SU-DHL-6 (cell line): ENCODE results near the gene ZNF132.

Source experiments
- H2AFZ ChIP-seq: fragments of 200-600 bp; sonication (generic); 2 replicates; pipeline ENCODE4 v1.6.1; 2014; ENCODE audit warnings: low read depth, mild to moderate bottlenecking, moderate library complexity, mixed read lengths, antibody characterized with exemption, low read length; ENCODE audit not compliant: severe bottlenecking
- H3F3A ChIP-seq: fragments of 200-600 bp; shearing (Covaris generic); 2 replicates; pipeline ENCODE4 v1.6.0; 2016; ENCODE audit warnings: antibody characterized with exemption, mild to moderate bottlenecking; ENCODE audit not compliant: insufficient read depth
- H3K27ac ChIP-seq: fragments of 200-600 bp; sonication (generic); 2 replicates; pipeline ENCODE4 v1.5.1; 2016; ENCODE audit warnings: low read depth, mild to moderate bottlenecking, low read length, moderate library complexity, mixed read lengths
- H3K27me3 ChIP-seq: fragments of 200-600 bp; sonication (generic), shearing (Covaris generic); 2 replicates; pipeline ENCODE4 v1.6.0; 2014; ENCODE audit warnings: mild to moderate bottlenecking, low read length
- H3K36me3 ChIP-seq: fragments of 200-600 bp; sonication (generic); 2 replicates; pipeline ENCODE4 v1.6.1; 2014; ENCODE audit warnings: mild to moderate bottlenecking, low read length, mixed read lengths
- H3K4me2 ChIP-seq: fragments of 300-600, 200-600 bp; shearing (Covaris generic), sonication (generic); 2 replicates; pipeline ENCODE4 v1.6.0; 2014; ENCODE audit warnings: low read length, low read depth, mild to moderate bottlenecking; ENCODE audit not compliant: poor library complexity, severe bottlenecking
- H3K4me3 ChIP-seq: fragments of 200-600 bp; sonication (generic); 2 replicates; pipeline ENCODE4 v1.5.1; 2014; ENCODE audit warnings: antibody characterized with exemption, low read length, mild to moderate bottlenecking, mixed read lengths; ENCODE audit not compliant: insufficient read depth, poor library complexity, severe bottlenecking
- H3K79me2 ChIP-seq: fragments of 200-600 bp; sonication (generic); 2 replicates; pipeline ENCODE4 v1.6.1; 2014; ENCODE audit warnings: mild to moderate bottlenecking, low read length, moderate library complexity; ENCODE audit not compliant: insufficient read depth
- H3K9ac ChIP-seq: fragments of 200-600 bp; sonication (generic); 2 replicates; pipeline ENCODE4 v1.7.0; 2014; ENCODE audit warnings: mild to moderate bottlenecking, low read length
- H3K9me2 ChIP-seq: fragments of 200-600 bp; sonication (generic); replicated peaks from 2 replicates; pipeline ENCODE4 v1.6.1; 2014; ENCODE audit warnings: low read length; ENCODE audit not compliant: insufficient read depth
- H3K9me3 ChIP-seq: fragments of 200-600 bp; sonication (generic); 2 replicates; pipeline ENCODE4 v1.6.1; 2014; ENCODE audit warnings: low read length, mixed read lengths; ENCODE audit not compliant: insufficient read depth
- H4K20me1 ChIP-seq: fragments of 200-600 bp; sonication (generic); 2 replicates; pipeline ENCODE4 v1.6.1; 2014; ENCODE audit warnings: low read depth, mild to moderate bottlenecking, antibody characterized with exemption, low read length, moderate library complexity, mixed read lengths
- EZH2phosphoT487 ChIP-seq: fragments of 200-600 bp; sonication (generic), shearing (Covaris generic); conservative IDR thresholded peaks from 2 replicates; pipeline ENCODE4 v1.6.1; 2018; ENCODE audit warnings: mild to moderate bottlenecking, antibody characterized with exemption, low read length, moderate library complexity, mixed read lengths
- TF ChIP-seq, protein P1 (sequence below): fragments of 200-600 bp; sonication (generic); IDR thresholded peaks from one replicate; pipeline ENCODE4 v1.5.1; 2017; ENCODE audit warnings: antibody characterized with exemption, mild to moderate bottlenecking, low read length, moderate library complexity; ENCODE audit not compliant: insufficient read depth, poor library complexity, severe bottlenecking

The ZNF132 gene

GRCh38 chr19:58386576-58387337 lies 53.2 kb downstream of the ZNF132 start, which contains the start of gene RPS5:
Gene RPS5, plus strand, starts transcription at chr19:58387269. Its CDS starts 869 bp downstream, at chr19:58388138.
- Histone ChIP-seq H2AFZ (no peak within 1 kb of the TSS), H3K36me3 (peaks cover 16% of the 10 kb centered on the region), H3K4me3 (peak within 1 kb of the TSS; percentile 99), H3K27me3 (no peaks in the 10 kb centered on the region), H3K79me2 (peaks cover 45% of the 10 kb centered on the region), H4K20me1 (peaks cover 21% of the 10 kb centered on the region), H3K9ac (peak within 1 kb of the TSS; percentile 98), H3K27ac (peak within 1 kb of the TSS; percentile 92), H3K4me2 (peak within 1 kb of the TSS; percentile 87), H3K9me3 (no peaks in the 10 kb centered on the region), H3K9me2 (no peaks in the 10 kb centered on the region), H3F3A (peaks cover 13% of the 10 kb centered on the region)
- TF ChIP-seq, protein P1, sequence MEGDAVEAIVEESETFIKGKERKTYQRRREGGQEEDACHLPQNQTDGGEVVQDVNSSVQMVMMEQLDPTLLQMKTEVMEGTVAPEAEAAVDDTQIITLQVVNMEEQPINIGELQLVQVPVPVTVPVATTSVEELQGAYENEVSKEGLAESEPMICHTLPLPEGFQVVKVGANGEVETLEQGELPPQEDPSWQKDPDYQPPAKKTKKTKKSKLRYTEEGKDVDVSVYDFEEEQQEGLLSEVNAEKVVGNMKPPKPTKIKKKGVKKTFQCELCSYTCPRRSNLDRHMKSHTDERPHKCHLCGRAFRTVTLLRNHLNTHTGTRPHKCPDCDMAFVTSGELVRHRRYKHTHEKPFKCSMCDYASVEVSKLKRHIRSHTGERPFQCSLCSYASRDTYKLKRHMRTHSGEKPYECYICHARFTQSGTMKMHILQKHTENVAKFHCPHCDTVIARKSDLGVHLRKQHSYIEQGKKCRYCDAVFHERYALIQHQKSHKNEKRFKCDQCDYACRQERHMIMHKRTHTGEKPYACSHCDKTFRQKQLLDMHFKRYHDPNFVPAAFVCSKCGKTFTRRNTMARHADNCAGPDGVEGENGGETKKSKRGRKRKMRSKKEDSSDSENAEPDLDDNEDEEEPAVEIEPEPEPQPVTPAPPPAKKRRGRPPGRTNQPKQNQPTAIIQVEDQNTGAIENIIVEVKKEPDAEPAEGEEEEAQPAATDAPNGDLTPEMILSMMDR, result no peak
- TF ChIP-seq EZH2phosphoT487, result no peak

GRCh38 chr19:58385891-58386575 lies 53.9 kb downstream of the ZNF132 start:
- H3K79me2 ChIP-seq, result peaks cover 39% of the 10 kb centered on the region
- TF ChIP-seq, protein P1, result no peak
- TF ChIP-seq EZH2phosphoT487, result no peak
- H3K9me2 ChIP-seq, result no peaks in the 10 kb centered on the region
- H3K4me2 ChIP-seq, result peak overlapping the region; percentile 68
- H4K20me1 ChIP-seq, result peaks cover 21% of the 10 kb centered on the region
- H3K4me3 ChIP-seq, result peak overlapping the region; percentile 78
- peak overlapping the region; percentile 98 for H3K9ac ChIP-seq
- H3K27me3 ChIP-seq, result no peaks in the 10 kb centered on the region
- H3F3A ChIP-seq, result peaks cover 17% of the 10 kb centered on the region
- no peak overlapping the region for H2AFZ ChIP-seq
- H3K27ac ChIP-seq, result peak overlapping the region; percentile 92
- H3K9me3 ChIP-seq, result no peaks in the 10 kb centered on the region
- peaks cover 16% of the 10 kb centered on the region for H3K36me3 ChIP-seq

DNA sequence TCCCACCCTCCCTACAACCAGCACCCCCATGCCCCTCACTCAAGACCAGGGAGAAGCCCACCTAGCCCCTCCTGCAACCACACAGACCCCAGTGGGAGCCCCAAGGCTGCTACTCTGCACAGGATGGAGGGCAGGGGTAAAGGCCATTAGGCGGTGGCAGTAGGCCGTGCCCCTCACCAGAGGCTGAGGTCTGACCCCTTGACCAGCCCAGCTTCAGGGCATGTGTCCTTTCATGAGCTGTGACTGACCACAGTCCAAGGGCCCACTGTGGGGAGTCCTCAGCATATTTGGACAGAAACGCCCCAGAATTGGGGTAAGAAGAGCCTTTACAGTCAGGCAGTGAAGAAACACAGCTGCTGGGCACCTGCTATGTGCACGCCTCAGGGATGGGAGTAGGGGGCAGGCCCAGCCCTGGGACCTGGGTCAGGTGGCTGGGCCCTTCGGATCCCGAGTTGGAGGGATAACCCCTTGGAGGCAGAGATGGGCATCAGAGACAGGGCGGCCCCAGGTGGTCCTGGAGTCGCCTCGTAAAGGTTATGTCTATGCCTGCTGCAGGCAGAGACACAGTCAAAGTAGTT lies 54.6 kb downstream of the ZNF132 start:
- Histone ChIP-seq H3K9ac (peak overlapping the region; percentile 98), H3K9me3 (no peaks in the 10 kb centered on the region), H3K79me2 (peaks cover 33% of the 10 kb centered on the region), H4K20me1 (peaks cover 15% of the 10 kb centered on the region), H3K4me2 (peak overlapping the region; percentile 68), H2AFZ (no peak overlapping the region), H3K36me3 (peaks cover 10% of the 10 kb centered on the region), H3F3A (peaks cover 17% of the 10 kb centered on the region), H3K4me3 (peak overlapping the region; percentile 78), H3K27ac (peak overlapping the region; percentile 92), H3K9me2 (no peaks in the 10 kb centered on the region), H3K27me3 (no peaks in the 10 kb centered on the region)
- TF ChIP-seq, protein P1, result no peak
- TF ChIP-seq EZH2phosphoT487, result no peak
